ENCODE measurements around the gene RASA3.
"Not testable (repeated sequence)": the region's sequence is repeated elsewhere in the genome, so short reads cannot be mapped to it uniquely, and the experiment has no call there.

RASA3 gene

GRCh38 chr13:114106991-114107685, 25.3 kb downstream of the RASA3 start:
- peaks cover 78% of the 10 kb centered on the region for H3K4me1 ChIP-seq (ENCODE audit: control insufficient read depth, insufficient read depth, low read length)
- peak overlapping the region; percentile 69 for H3K9ac ChIP-seq (ENCODE audit: low read depth, low read length)
- peaks cover 11% of the 10 kb centered on the region for H3K36me3 ChIP-seq (ENCODE audit: insufficient read depth, low read length)
- no peaks in the 10 kb centered on the region for H3K9me3 ChIP-seq (replicated peaks; ENCODE audit: low read length)
- H3K27me3 ChIP-seq (ENCODE audit: control insufficient read depth, insufficient read depth, low read length) = no peaks in the 10 kb centered on the region
- peak overlapping the region; percentile 22 for H3K4me3 ChIP-seq (ENCODE audit: low read length)
- peak overlapping the region; percentile 79 for H3K4me2 ChIP-seq (ENCODE audit: low read length)

GRCh38 chr13:114106526-114106925, 25.9 kb downstream of the RASA3 start:
- Histone ChIP-seq H3K4me1 (ENCODE audit: control insufficient read depth, insufficient read depth, low read length) (peaks cover 78% of the 10 kb centered on the region), H3K27me3 (ENCODE audit: control insufficient read depth, insufficient read depth, low read length) (no peaks in the 10 kb centered on the region), H3K36me3 (ENCODE audit: insufficient read depth, low read length) (peaks cover 11% of the 10 kb centered on the region), H3K9me3 (replicated peaks; ENCODE audit: low read length) (no peaks in the 10 kb centered on the region), H3K4me3 (ENCODE audit: low read length) (no peak overlapping the region), H3K4me2 (ENCODE audit: low read length) (no peak overlapping the region), H3K9ac (ENCODE audit: low read depth, low read length) (no peak overlapping the region)

GRCh38 chr13:114105521-114106225, 26.8 kb downstream of the RASA3 start:
- Histone ChIP-seq H3K4me3 (ENCODE audit: low read length) (peak overlapping the region; percentile 24), H3K9me3 (replicated peaks; ENCODE audit: low read length) (no peaks in the 10 kb centered on the region), H3K9ac (ENCODE audit: low read depth, low read length) (peak overlapping the region; percentile 29), H3K4me2 (ENCODE audit: low read length) (peak overlapping the region; percentile 57), H3K4me1 (ENCODE audit: control insufficient read depth, insufficient read depth, low read length) (peaks cover 82% of the 10 kb centered on the region), H3K27me3 (ENCODE audit: control insufficient read depth, insufficient read depth, low read length) (no peaks in the 10 kb centered on the region), H3K36me3 (ENCODE audit: insufficient read depth, low read length) (peaks cover 11% of the 10 kb centered on the region)

- no peak overlapping the region for H3K4me3 ChIP-seq (ENCODE audit: low read length)
- peak overlapping the region; percentile 29 for H3K9ac ChIP-seq (ENCODE audit: low read depth, low read length)
- H3K9me3 ChIP-seq (replicated peaks; ENCODE audit: low read length) = no peaks in the 10 kb centered on the region
- peaks cover 11% of the 10 kb centered on the region for H3K36me3 ChIP-seq (ENCODE audit: insufficient read depth, low read length)
- H3K4me1 ChIP-seq (ENCODE audit: control insufficient read depth, insufficient read depth, low read length) = peaks cover 80% of the 10 kb centered on the region
- peak overlapping the region; percentile 57 for H3K4me2 ChIP-seq (ENCODE audit: low read length)
- no peaks in the 10 kb centered on the region for H3K27me3 ChIP-seq (ENCODE audit: control insufficient read depth, insufficient read depth, low read length)
Observed at GRCh38 chr13:114104655-114105520, 27.5 kb downstream of the RASA3 start.

- H3K4me2 ChIP-seq (ENCODE audit: low read length) = no peak overlapping the region
- no peaks in the 10 kb centered on the region for H3K9me3 ChIP-seq (replicated peaks; ENCODE audit: low read length)
- H3K4me3 ChIP-seq (ENCODE audit: low read length) = no peak overlapping the region
- no peaks in the 10 kb centered on the region for H3K27me3 ChIP-seq (ENCODE audit: control insufficient read depth, insufficient read depth, low read length)
- H3K4me1 ChIP-seq (ENCODE audit: control insufficient read depth, insufficient read depth, low read length) = peaks cover 73% of the 10 kb centered on the region
- H3K36me3 ChIP-seq (ENCODE audit: insufficient read depth, low read length) = peaks cover 8% of the 10 kb centered on the region
- no peak overlapping the region for H3K9ac ChIP-seq (ENCODE audit: low read depth, low read length)
Observed at GRCh38 chr13:114103801-114104654, 28.4 kb downstream of the RASA3 start.

GRCh38 chr13:114103289-114103621, 29.2 kb downstream of the RASA3 start:
- not testable (repeated sequence) for H3K4me3 ChIP-seq (ENCODE audit: low read length); H3K9ac ChIP-seq (ENCODE audit: low read depth, low read length); H3K36me3 ChIP-seq (ENCODE audit: insufficient read depth, low read length); H3K9me3 ChIP-seq (replicated peaks; ENCODE audit: low read length); H3K27me3 ChIP-seq (ENCODE audit: control insufficient read depth, insufficient read depth, low read length); H3K4me2 ChIP-seq (ENCODE audit: low read length)
- H3K4me1 ChIP-seq (ENCODE audit: control insufficient read depth, insufficient read depth, low read length) = peaks cover 71% of the 10 kb centered on the region

- no peaks in the 10 kb centered on the region for H3K9me3 ChIP-seq (replicated peaks; ENCODE audit: low read length)
- peak overlapping the region; percentile 14 for H3K9ac ChIP-seq (ENCODE audit: low read depth, low read length)
Observed at GRCh38 chr13:114102521-114103288, 29.7 kb downstream of the RASA3 start.

GRCh38 chr13:114102131-114102520, 30.3 kb downstream of the RASA3 start:
- Histone ChIP-seq H3K27me3 (ENCODE audit: control insufficient read depth, insufficient read depth, low read length) (no peaks in the 10 kb centered on the region), H3K4me2 (ENCODE audit: low read length) (peak overlapping the region; percentile 34), H3K36me3 (ENCODE audit: insufficient read depth, low read length) (no peaks in the 10 kb centered on the region), H3K9me3 (replicated peaks; ENCODE audit: low read length) (no peaks in the 10 kb centered on the region), H3K4me3 (ENCODE audit: low read length) (no peak overlapping the region), H3K4me1 (ENCODE audit: control insufficient read depth, insufficient read depth, low read length) (peaks cover 68% of the 10 kb centered on the region), H3K9ac (ENCODE audit: low read depth, low read length) (peak overlapping the region; percentile 14)

More at GRCh38 chr13:114102521-114103288, 29.7 kb downstream of the RASA3 start:
- H3K4me1 ChIP-seq (ENCODE audit: control insufficient read depth, insufficient read depth, low read length) = peaks cover 70% of the 10 kb centered on the region
- H3K36me3 ChIP-seq (ENCODE audit: insufficient read depth, low read length) = no peaks in the 10 kb centered on the region
- no peaks in the 10 kb centered on the region for H3K27me3 ChIP-seq (ENCODE audit: control insufficient read depth, insufficient read depth, low read length)
- H3K4me3 ChIP-seq (ENCODE audit: low read length) = no peak overlapping the region
- H3K4me2 ChIP-seq (ENCODE audit: low read length) = peak overlapping the region; percentile 34

GRCh38 chr13:114101358-114102130, 30.9 kb downstream of the RASA3 start:
- Histone ChIP-seq H3K4me3 (ENCODE audit: low read length) (no peak overlapping the region), H3K9me3 (replicated peaks; ENCODE audit: low read length) (no peaks in the 10 kb centered on the region), H3K36me3 (ENCODE audit: insufficient read depth, low read length) (no peaks in the 10 kb centered on the region), H3K27me3 (ENCODE audit: control insufficient read depth, insufficient read depth, low read length) (no peaks in the 10 kb centered on the region), H3K4me1 (ENCODE audit: control insufficient read depth, insufficient read depth, low read length) (peaks cover 65% of the 10 kb centered on the region), H3K4me2 (ENCODE audit: low read length) (peak overlapping the region; percentile 34), H3K9ac (ENCODE audit: low read depth, low read length) (peak overlapping the region; percentile 14)

Measured in skeletal muscle satellite cell (primary cell).